Activated naive CD4-positive, alpha-beta T cell (primary cell): Measurements from ENCODE around the gene ZNF417.
"Not testable (repeated sequence)": the region's sequence is repeated elsewhere in the genome, so short reads cannot be mapped to it uniquely, and the experiment has no call there.

Experiments used
- DNase-seq, 4 experiments: peaks; one replicate each; lab custom pipeline; 2025; lab: John Stamatoyannopoulos, UW

ZNF417 gene

GRCh38 chr19:57916168-57916995 lies at the start of gene ZNF417:
Gene ZNF417 (minus strand): TSS chr19:57916592. CDS start chr19:57916411, 181 bp downstream.
- DNase-seq = peak; percentile 45 to 72 (median 52)

GRCh38 chr19:57964761-57965160 lies 48.4 kb upstream of the ZNF417 start:
- DNase-seq = no peak

- no peak for DNase-seq
Measured at GRCh38 chr19:57961785-57962184, 45.4 kb upstream of the ZNF417 start.

GRCh38 chr19:57954996-57955395 lies 38.6 kb upstream of the ZNF417 start:
- no peak for DNase-seq

- DNase-seq = no peak
Measured at GRCh38 chr19:57949702-57950101, 33.3 kb upstream of the ZNF417 start.

GRCh38 chr19:57949296-57949695 lies 32.9 kb upstream of the ZNF417 start:
- no peak for DNase-seq

GRCh38 chr19:57947419-57948134 lies 31.2 kb upstream of the ZNF417 start, which contains the start of gene ZNF256:
Gene ZNF256 (minus strand): TSS chr19:57947706. CDS start chr19:57947474, 232 bp downstream.
- peak; percentile 73 to 79 (median 76) for DNase-seq

GRCh38 chr19:57947088-57947418 lies 30.7 kb upstream of the ZNF417 start:
- no peak for DNase-seq

GRCh38 chr19:57946316-57946715 lies 29.9 kb upstream of the ZNF417 start:
- no peak for DNase-seq

GRCh38 chr19:57941593-57941992 lies 25.2 kb upstream of the ZNF417 start:
- no peak for DNase-seq

- no peak for DNase-seq
Measured at GRCh38 chr19:57935731-57936130, 19.3 kb upstream of the ZNF417 start.

GRCh38 chr19:57934820-57935665 lies 18.7 kb upstream of the ZNF417 start, which contains the start of gene ZNF418:
Gene ZNF418 (minus strand): TSS chr19:57935402. CDS start chr19:57933822, 1,580 bp downstream.
- peak in 1 of 4 experiments; percentile 17 for DNase-seq

- DNase-seq = no peak
Measured at GRCh38 chr19:57927587-57927986, 11.2 kb upstream of the ZNF417 start.

GRCh38 chr19:57914531-57914930 lies 1.9 kb downstream of the ZNF417 start:
- no peak for DNase-seq

GRCh38 chr19:57907394-57907793 lies 9.0 kb downstream of the ZNF417 start:
- no peak for DNase-seq

GRCh38 chr19:57905258-57905657 lies 11.1 kb downstream of the ZNF417 start:
- DNase-seq = no peak

- no peak for DNase-seq
Measured at GRCh38 chr19:57903618-57904184, 12.7 kb downstream of the ZNF417 start.

- DNase-seq = no peak
Measured at GRCh38 chr19:57900311-57900710, 16.1 kb downstream of the ZNF417 start.

GRCh38 chr19:57890706-57891105 lies 25.7 kb downstream of the ZNF417 start:
- not testable (repeated sequence) for DNase-seq

GRCh38 chr19:57888560-57889231 lies 27.7 kb downstream of the ZNF417 start, which contains the start of gene ZNF814:
Gene ZNF814 (minus strand): TSS chr19:57889037. CDS start chr19:57888802, 235 bp downstream.
- peak; percentile 41 to 78 (median 64) for DNase-seq

- DNase-seq = no peak
Measured at GRCh38 chr19:57888107-57888559, 28.3 kb downstream of the ZNF417 start.
